ENCODE measurements around the gene MSRB3. TPM values are rescaled to one million over a fixed set of nuclear protein-coding genes. Genes with fewer than 3 reads are reported as not detected.

MSRB3 gene
- polyA plus RNA-seq, 1 donor from 2014 or later: 0.19 TPM

- no peaks in the 10 kb centered on the region for H3F3A ChIP-seq (ENCODE audit: insufficient read depth, low read length, poor library complexity, severe bottlenecking)
- H4K20me1 ChIP-seq (ENCODE audit: insufficient read depth): no peaks in the 10 kb centered on the region
- H3K9ac ChIP-seq (ENCODE audit: low read length): no peak overlapping the region
- H2AFZ ChIP-seq (ENCODE audit: low read depth, low read length): no peak overlapping the region
- no peaks in the 10 kb centered on the region for H3K36me3 ChIP-seq (ENCODE audit: insufficient read depth, low read length)
- no peak overlapping the region for H3K4me2 ChIP-seq (ENCODE audit: low read length)
- no peak for TF ChIP-seq TAF1 (IDR thresholded peaks at IDR 0.05; ENCODE audit: low read depth)
- no peak for TF ChIP-seq EP300 (conservative IDR thresholded peaks at IDR 0.05; ENCODE audit: poor library complexity, severe bottlenecking)
- no peak for TF ChIP-seq SMC3 (conservative IDR thresholded peaks at IDR 0.05; ENCODE audit: poor library complexity)
- TF ChIP-seq, protein P1, sequence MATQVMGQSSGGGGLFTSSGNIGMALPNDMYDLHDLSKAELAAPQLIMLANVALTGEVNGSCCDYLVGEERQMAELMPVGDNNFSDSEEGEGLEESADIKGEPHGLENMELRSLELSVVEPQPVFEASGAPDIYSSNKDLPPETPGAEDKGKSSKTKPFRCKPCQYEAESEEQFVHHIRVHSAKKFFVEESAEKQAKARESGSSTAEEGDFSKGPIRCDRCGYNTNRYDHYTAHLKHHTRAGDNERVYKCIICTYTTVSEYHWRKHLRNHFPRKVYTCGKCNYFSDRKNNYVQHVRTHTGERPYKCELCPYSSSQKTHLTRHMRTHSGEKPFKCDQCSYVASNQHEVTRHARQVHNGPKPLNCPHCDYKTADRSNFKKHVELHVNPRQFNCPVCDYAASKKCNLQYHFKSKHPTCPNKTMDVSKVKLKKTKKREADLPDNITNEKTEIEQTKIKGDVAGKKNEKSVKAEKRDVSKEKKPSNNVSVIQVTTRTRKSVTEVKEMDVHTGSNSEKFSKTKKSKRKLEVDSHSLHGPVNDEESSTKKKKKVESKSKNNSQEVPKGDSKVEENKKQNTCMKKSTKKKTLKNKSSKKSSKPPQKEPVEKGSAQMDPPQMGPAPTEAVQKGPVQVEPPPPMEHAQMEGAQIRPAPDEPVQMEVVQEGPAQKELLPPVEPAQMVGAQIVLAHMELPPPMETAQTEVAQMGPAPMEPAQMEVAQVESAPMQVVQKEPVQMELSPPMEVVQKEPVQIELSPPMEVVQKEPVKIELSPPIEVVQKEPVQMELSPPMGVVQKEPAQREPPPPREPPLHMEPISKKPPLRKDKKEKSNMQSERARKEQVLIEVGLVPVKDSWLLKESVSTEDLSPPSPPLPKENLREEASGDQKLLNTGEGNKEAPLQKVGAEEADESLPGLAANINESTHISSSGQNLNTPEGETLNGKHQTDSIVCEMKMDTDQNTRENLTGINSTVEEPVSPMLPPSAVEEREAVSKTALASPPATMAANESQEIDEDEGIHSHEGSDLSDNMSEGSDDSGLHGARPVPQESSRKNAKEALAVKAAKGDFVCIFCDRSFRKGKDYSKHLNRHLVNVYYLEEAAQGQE (IDR thresholded peaks at IDR 0.05; ENCODE audit: borderline replicate concordance): no peak
- TF ChIP-seq RAD21 (conservative IDR thresholded peaks at IDR 0.05): no peak
- TF ChIP-seq MXI1 (conservative IDR thresholded peaks at IDR 0.05; ENCODE audit: poor library complexity, severe bottlenecking): no peak
- TF ChIP-seq EZH2 (IDR thresholded peaks at IDR 0.05; ENCODE audit: borderline replicate concordance, insufficient read depth, low read length, poor library complexity, severe bottlenecking): no peak
- TF ChIP-seq POLR2AphosphoS5 (IDR thresholded peaks at IDR 0.05): no peak
- no peak for TF ChIP-seq CTCF (IDR thresholded peaks at IDR 0.05; ENCODE audit: poor library complexity, severe bottlenecking)
- no peaks in the 10 kb centered on the region for H3K9me3 ChIP-seq (ENCODE audit: low read length)
- H3K79me2 ChIP-seq (replicated peaks; ENCODE audit: insufficient read depth, low read length): no peaks in the 10 kb centered on the region
- no peak overlapping the region for H3K27ac ChIP-seq (ENCODE audit: low read length)
- no peak overlapping the region for H3K4me3 ChIP-seq (ENCODE audit: low read length)
- H3K9me2 ChIP-seq (ENCODE audit: insufficient read depth, low read length): no peaks in the 10 kb centered on the region
- H3K27me3 ChIP-seq (ENCODE audit: insufficient read depth, low read depth, low read length): no peaks in the 10 kb centered on the region
These were observed 14.7 kb upstream of the MSRB3 start for GRCh38 chr12:65263777-65264176.

- no peaks in the 10 kb centered on the region for H3F3A ChIP-seq (ENCODE audit: insufficient read depth, low read length, poor library complexity, severe bottlenecking)
- no peak overlapping the region for H2AFZ ChIP-seq (ENCODE audit: low read depth, low read length)
- no peaks in the 10 kb centered on the region for H3K36me3 ChIP-seq (ENCODE audit: insufficient read depth, low read length)
- no peaks in the 10 kb centered on the region for H3K79me2 ChIP-seq (replicated peaks; ENCODE audit: insufficient read depth, low read length)
- H3K9ac ChIP-seq (ENCODE audit: low read length): no peak overlapping the region
- no peak overlapping the region for H3K4me2 ChIP-seq (ENCODE audit: low read length)
- H4K20me1 ChIP-seq (ENCODE audit: insufficient read depth): no peaks in the 10 kb centered on the region
- H3K4me3 ChIP-seq (ENCODE audit: low read length): no peak overlapping the region
- TF ChIP-seq EP300 (conservative IDR thresholded peaks at IDR 0.05; ENCODE audit: poor library complexity, severe bottlenecking): no peak
- no peak for TF ChIP-seq TAF1 (IDR thresholded peaks at IDR 0.05; ENCODE audit: low read depth)
- TF ChIP-seq CTCF (IDR thresholded peaks at IDR 0.05; ENCODE audit: poor library complexity, severe bottlenecking): no peak
- TF ChIP-seq SMC3 (conservative IDR thresholded peaks at IDR 0.05; ENCODE audit: poor library complexity): no peak
- TF ChIP-seq, protein P1 (IDR thresholded peaks at IDR 0.05; ENCODE audit: borderline replicate concordance): no peak
- no peak for TF ChIP-seq RAD21 (conservative IDR thresholded peaks at IDR 0.05)
- TF ChIP-seq EZH2 (IDR thresholded peaks at IDR 0.05; ENCODE audit: borderline replicate concordance, insufficient read depth, low read length, poor library complexity, severe bottlenecking): no peak
- TF ChIP-seq MXI1 (conservative IDR thresholded peaks at IDR 0.05; ENCODE audit: poor library complexity, severe bottlenecking): no peak
- TF ChIP-seq POLR2AphosphoS5 (IDR thresholded peaks at IDR 0.05): no peak
- H3K27ac ChIP-seq (ENCODE audit: low read length): no peak overlapping the region
- no peaks in the 10 kb centered on the region for H3K9me3 ChIP-seq (ENCODE audit: low read length)
- no peaks in the 10 kb centered on the region for H3K9me2 ChIP-seq (ENCODE audit: insufficient read depth, low read length)
- H3K27me3 ChIP-seq (ENCODE audit: insufficient read depth, low read depth, low read length): no peaks in the 10 kb centered on the region
These were observed 12.1 kb upstream of the MSRB3 start for GRCh38 chr12:65266408-65266807.
